Muscle of back (tissue), 11 donors: ENCODE data around the gene RAD9A. TPM values are rescaled to one million over a fixed set of nuclear protein-coding genes. Genes with fewer than 3 reads are reported as not detected.
"Not testable (repeated sequence)": the region's sequence is repeated elsewhere in the genome, so short reads cannot be mapped to it uniquely, and the experiment has no call there.

ENCODE experiments used
- DNase-seq, 3 donors: peaks; one replicate each; pipeline versions ENCODE4 v3.0.0 to v3.0.0-alpha.2; 2013
- polyA plus RNA-seq, 10 donors: library from polyadenylated mRNA; unstranded; fragments of 120-200 nt; gene quantifications; one replicate each; pipeline ENCODE4 v1.2.1, GENCODE V29; 2013; ENCODE audit not compliant: insufficient read length in 10 of 10

RAD9A gene
- polyA plus RNA-seq, 10 donors: 7.7 to 13.4 (median 8.5) TPM

DNA sequence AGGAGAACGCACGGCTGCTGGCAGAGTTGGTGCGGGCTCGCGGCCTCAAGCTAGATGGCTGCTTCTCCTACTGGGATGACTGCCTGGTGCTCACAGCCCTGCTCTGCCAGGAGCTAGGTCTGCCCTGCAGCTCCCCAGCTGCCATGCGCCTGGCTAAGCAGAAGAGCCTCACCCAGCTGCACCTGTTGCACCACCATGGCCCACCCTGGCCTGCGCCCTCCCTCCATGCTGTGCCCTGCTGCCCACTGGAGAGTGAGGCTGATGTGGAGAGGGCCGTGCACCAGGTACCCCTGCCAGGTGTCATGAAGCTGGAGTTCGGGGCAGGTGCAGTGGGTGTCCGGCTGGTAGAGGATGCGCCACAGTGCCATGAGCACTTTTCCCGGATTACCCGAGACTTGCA lies 31.7 kb downstream of the RAD9A start:
- no peak for DNase-seq

- DNase-seq: no peak
These were observed 32.3 kb downstream of the RAD9A start for GRCh38 chr11:67423891-67424613.

GRCh38 chr11:67427364-67427859 lies 35.6 kb downstream of the RAD9A start:
- DNase-seq: not testable (repeated sequence)

GRCh38 chr11:67428052-67429001 lies 36.5 kb downstream of the RAD9A start, which contains the start of gene RPS6KB2:
TSS of gene RPS6KB2 (plus strand) at chr11:67428494. CDS start at chr11:67428546, 52 bp downstream.
- DNase-seq: peak; percentile 98 to 99 (median 99)

DNA sequence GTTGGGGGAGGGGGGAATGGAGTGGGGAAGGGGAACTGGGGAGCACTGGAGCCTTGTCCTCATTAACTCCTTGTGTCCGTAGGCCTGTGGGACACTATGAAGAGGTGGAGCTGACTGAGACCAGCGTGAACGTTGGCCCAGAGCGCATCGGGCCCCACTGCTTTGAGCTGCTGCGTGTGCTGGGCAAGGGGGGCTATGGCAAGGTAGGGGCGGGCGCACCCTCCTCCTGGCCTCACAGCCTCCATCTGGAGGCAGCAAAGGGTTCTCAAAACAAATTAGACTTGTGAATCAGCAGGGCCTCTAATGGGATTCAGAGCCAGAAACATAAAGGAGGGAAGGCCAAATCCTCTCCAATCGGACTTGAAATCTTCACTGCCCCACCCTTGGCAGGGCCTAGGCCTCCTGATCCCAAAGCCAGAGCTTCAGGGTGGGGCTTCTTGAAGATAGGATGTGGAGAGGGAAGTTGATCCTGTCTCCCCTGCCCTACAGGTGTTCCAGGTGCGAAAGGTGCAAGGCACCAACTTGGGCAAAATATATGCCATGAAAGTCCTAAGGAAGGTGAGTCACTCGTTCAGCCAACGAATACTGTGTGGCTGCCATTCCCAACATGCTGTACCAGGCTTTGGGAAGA lies 37.4 kb downstream of the RAD9A start:
- no peak for DNase-seq

DNA sequence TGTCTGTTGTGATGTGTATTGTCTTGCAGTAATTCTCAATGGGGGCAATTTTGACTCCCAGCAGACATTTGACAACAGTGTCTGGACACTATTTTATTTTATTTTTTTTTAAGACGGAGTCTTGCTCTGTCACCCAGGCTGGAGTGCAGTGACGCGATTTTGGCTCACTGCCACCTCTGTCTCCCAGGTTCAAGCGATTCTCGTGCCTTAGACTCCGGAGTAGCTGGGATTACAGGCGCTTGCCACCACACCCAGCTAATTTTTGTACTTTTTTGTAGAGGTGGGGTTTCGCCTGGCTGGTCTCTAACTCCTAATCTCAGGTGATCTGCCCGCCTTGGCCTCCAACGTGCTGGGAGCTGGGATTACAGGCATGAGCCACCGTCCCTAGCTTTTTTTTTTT lies 37.9 kb downstream of the RAD9A start:
- no peak for DNase-seq

DNA sequence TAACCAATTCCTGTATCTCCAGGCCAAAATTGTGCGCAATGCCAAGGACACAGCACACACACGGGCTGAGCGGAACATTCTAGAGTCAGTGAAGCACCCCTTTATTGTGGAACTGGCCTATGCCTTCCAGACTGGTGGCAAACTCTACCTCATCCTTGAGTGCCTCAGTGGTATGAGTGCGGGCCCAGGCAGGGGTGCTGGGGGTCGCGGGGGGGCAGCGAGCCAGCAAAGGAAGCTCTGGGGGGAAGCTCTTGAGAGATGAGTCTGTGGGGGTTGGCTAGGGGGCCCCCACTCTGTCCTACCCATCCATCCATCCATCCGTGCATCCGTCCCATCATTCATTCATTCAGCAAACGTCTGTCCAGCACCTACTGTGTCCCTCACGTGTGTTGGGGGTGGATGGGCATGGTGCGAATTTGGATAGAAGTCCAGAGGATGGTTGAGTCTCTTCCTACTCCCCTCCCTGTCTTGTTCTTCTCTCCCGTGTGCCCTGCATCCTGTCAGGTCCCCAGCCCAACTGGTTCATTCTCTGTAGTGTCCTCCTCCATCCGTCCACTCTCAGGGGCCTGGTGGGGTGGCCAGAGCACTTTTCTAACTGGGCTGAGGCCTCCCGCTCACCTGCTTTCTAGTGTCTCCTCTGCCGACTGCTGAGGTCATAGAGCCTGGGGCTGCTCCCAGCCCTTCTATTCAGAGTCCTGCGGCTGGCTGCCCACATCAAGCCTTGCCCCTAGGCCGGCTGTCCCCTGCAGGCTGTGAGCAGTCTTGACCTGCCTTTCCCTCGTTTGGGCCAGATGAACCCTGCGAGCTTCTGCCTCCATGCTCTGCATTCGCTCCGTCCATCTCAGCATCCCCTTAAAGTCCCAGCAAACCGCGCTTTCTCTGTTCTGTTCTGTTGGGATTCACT lies 39.8 kb downstream of the RAD9A start:
- no peak for DNase-seq

- DNase-seq: no peak
These were observed 41.0 kb downstream of the RAD9A start for GRCh38 chr11:67432655-67433349.

GRCh38 chr11:67433536-67434394 lies 42.0 kb downstream of the RAD9A start:
- no peak for DNase-seq

DNA sequence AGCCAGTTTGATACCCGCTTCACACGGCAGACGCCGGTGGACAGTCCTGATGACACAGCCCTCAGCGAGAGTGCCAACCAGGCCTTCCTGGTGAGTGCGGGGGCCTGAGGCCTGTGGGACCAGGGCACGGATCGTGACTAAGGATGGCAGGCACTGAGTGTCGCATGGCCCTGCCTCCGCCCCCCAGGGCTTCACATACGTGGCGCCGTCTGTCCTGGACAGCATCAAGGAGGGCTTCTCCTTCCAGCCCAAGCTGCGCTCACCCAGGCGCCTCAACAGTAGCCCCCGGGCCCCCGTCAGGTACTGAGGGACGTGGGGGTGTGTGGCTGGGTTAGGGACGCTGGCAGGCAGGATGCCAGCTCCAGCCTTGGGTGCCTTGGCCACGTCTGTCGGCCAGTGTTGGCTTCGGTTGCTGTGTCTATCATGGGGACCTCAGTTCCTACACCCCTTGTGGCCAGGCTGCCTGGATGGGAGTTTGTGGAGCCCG lies 42.7 kb downstream of the RAD9A start:
- DNase-seq: no peak

DNA sequence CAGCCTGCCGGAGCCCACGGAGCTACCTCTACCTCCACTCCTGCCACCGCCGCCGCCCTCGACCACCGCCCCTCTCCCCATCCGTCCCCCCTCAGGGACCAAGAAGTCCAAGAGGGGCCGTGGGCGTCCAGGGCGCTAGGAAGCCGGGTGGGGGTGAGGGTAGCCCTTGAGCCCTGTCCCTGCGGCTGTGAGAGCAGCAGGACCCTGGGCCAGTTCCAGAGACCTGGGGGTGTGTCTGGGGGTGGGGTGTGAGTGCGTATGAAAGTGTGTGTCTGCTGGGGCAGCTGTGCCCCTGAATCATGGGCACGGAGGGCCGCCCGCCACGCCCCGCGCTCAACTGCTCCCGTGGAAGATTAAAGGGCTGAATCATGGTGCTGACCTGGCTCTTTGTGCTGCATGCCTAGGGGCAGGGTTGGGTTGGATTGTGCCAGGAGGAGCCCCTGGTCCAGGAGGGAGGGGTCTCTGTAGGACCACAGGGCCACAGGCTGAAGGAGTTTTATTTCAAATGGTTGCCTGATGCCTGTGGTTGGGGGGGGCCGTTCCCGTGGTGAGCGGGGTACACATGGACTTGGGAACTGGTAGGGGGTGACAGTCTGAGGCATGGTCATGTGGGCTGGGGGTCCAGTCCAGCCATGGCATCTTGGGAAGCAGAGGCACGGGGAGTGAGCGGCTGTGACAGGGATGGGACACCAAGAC lies 43.4 kb downstream of the RAD9A start:
- DNase-seq: no peak

DNA sequence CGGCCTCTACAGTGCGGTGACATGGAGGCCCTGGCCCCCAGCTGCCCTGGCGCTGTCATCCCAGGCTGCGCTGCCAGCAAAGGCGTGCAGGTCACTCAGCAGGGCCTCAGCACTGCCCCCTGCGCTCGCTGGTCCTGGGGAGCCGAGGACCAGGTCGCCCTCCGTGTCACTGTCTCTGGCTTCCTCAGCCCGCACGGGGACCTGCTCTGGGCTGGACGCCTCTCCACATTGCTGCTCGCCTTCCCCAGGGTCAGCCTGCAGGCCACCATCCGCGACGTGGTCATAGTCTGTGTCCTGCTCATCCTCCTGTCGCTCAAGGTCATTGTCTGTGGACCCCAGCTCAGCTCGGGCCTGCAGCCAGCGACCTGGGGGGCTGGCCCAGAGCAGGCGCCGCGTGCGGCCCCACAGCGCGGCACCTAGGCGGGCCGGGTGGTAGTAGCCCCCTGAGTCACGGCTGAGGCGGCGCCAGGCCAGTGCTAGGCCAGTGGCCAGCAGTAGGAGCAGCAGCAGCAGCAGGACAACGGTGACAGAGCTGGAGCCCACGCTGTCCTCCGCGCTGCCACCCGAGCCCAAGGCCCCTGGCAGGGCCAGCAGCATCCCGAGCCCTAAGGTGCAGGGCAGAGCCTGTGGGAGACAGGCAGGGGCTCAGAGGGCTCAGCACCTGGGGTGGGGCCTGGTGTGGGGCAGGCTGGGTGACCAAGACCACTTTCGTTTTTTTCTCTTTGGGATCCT lies 44.1 kb downstream of the RAD9A start:
- DNase-seq: no peak

- DNase-seq: peak in 1 of 3 donors; percentile 37
These were observed 44.8 kb downstream of the RAD9A start for GRCh38 chr11:67436459-67437081.

DNA sequence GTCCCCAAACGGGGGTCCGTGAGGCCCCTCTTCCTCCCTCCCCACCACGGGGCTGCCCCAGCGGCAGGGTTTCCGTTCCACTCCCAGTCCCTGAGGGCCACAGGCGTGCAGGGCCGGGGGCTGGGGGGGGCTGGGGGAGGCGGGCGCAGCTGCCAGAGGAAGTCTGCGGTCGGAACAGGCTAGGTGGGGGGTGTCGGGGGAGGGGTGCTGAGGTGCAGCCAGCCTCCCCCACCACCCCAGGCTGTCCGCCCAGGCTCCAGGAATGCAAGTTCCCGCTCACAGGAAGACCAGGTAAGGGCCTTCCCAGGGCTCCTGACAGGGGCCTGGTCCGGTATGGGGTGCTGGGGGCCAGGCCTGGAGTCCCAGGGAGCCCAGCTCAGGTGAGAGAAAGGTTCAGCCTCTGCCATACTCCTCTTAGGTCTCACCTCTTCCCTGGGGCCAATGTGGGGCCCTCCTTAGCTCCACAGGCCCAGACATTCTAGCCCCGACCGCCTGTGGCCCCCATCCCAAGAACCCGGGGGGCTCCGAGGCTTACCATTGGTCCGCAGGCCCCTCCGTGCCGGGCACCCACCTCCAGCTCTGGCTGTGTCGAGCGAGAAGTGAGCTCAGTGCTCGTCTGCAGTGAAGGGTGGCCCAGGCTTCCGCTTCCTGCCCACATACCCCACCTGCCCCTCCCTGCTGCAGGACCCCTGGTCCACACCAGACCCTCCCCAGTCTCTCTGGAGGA lies 45.5 kb downstream of the RAD9A start, which contains the start of gene PTPRCAP:
Gene PTPRCAP (minus strand): TSS at position 601 of the 727 bp plus-strand sequence. CDS start 63 bp downstream, at position 538.
- DNase-seq: peak in 1 of 3 donors; percentile 21

- no peak for DNase-seq
These were observed 46.0 kb downstream of the RAD9A start for GRCh38 chr11:67437809-67438157.

DNA sequence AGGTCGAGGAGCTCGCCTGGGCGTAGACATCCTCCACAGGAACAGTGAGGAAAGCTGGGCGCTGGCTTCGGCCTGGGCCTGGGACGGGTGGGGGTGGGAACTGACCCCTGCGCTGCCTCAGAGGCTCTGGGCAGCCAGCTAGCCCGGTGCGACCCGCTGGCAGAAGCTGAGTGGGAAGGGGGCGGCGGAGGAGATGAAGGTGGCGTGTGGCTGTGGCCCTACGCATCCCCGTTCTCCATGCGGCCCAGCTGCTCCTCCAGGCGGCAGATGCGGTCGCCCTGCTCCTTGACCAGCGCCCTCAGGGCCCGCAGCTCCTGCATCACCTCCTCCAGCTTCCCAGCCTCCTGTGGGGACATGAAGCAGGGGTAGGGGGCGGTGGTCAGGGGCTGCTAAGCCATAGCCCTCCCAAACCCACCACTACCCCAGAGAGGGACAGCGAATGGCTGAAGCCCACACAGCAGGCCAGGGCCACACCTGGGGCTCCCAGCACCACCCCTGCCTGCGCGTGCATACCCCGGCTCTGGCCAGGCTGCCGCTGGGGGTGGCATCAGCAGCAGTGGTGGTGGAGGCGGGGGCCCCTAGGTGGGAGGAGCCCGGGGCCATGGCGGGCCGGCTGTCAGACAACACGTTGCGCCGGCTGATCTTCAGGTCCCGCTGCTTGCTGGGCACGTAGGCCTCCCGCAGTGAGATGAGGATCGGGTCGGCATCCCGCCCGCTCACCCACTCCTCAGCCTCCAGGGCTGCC lies 46.5 kb downstream of the RAD9A start:
- peak in 1 of 3 donors; percentile 22 for DNase-seq
